HUDEP-2 (cell line): Measurements from ENCODE around the gene DTNBP1.

Source experiments
- DNase-seq, 76 experiments: peaks; one replicate each; lab custom pipeline; 2025; ENCODE audit not compliant: unreplicated experiment in 76 of 76; lab: John Stamatoyannopoulos, UW

The DTNBP1 gene

GRCh38 chr6:15594512-15595259, 68.1 kb downstream of the DTNBP1 start:
- DNase-seq: no peak

- peak in 23 of 76 experiments; percentile 4 to 58 (median 26) for DNase-seq
Observed at GRCh38 chr6:15593798-15594197, 69.0 kb downstream of the DTNBP1 start.

- DNase-seq: no peak
Observed at GRCh38 chr6:15592610-15593009, 70.2 kb downstream of the DTNBP1 start.

GRCh38 chr6:15588971-15589634, 73.7 kb downstream of the DTNBP1 start:
- DNase-seq: no peak

GRCh38 chr6:15586503-15586902, 76.3 kb downstream of the DTNBP1 start:
- DNase-seq: no peak

- no peak for DNase-seq
Observed at GRCh38 chr6:15585760-15586214, 77.0 kb downstream of the DTNBP1 start.

- DNase-seq: no peak
Observed at GRCh38 chr6:15582499-15582898, 80.3 kb downstream of the DTNBP1 start.

GRCh38 chr6:15581751-15582150, 81.1 kb downstream of the DTNBP1 start:
- DNase-seq: no peak

GRCh38 chr6:15580326-15580725, 82.5 kb downstream of the DTNBP1 start:
- no peak for DNase-seq

- no peak for DNase-seq
Observed at GRCh38 chr6:15578716-15579391, 84.0 kb downstream of the DTNBP1 start.

GRCh38 chr6:15577550-15578171, 85.2 kb downstream of the DTNBP1 start:
- DNase-seq: no peak

- DNase-seq: no peak
Observed at GRCh38 chr6:15577106-15577505, 85.7 kb downstream of the DTNBP1 start.

- no peak for DNase-seq
Observed at GRCh38 chr6:15575357-15576033, 87.3 kb downstream of the DTNBP1 start.

GRCh38 chr6:15574486-15574885, 88.3 kb downstream of the DTNBP1 start:
- DNase-seq: no peak

- no peak for DNase-seq
Observed at GRCh38 chr6:15574023-15574422, 88.8 kb downstream of the DTNBP1 start.

GRCh38 chr6:15573384-15573783, 89.4 kb downstream of the DTNBP1 start:
- DNase-seq: no peak

GRCh38 chr6:15572296-15573016, 90.4 kb downstream of the DTNBP1 start:
- DNase-seq: no peak

- no peak for DNase-seq
Observed at GRCh38 chr6:15570171-15570570, 92.7 kb downstream of the DTNBP1 start.

GRCh38 chr6:15569035-15569995, 93.5 kb downstream of the DTNBP1 start:
- DNase-seq: no peak
